H1 (cell line): ENCODE results near the gene FAM171A1. TPM values are rescaled to one million over a fixed set of nuclear protein-coding genes. Genes with fewer than 3 reads are reported as not detected.

Experiments used
- CHD2 ChIP-seq: IDR thresholded peaks from 2 replicates; pipeline ENCODE4 v1.6.1; 2012; ENCODE audit warnings: low read length, improper control_type of control experiment
- NANOG ChIP-seq: IDR thresholded peaks from 2 replicates; pipeline ENCODE4 v1.6.1; 2011; ENCODE audit warnings: low read length, low read depth, mild to moderate bottlenecking, inconsistent platforms; ENCODE audit not compliant: insufficient read depth, poor library complexity, severe bottlenecking
- RNF2 ChIP-seq: fragments of 200-900, 300-1000 bp; sonication (generic); IDR thresholded peaks from 2 replicates; pipeline ENCODE4 v1.7.1; 2016; ENCODE audit warnings: borderline replicate concordance, low read depth, mild to moderate bottlenecking, antibody characterized with exemption, low read length; ENCODE audit not compliant: poor library complexity, severe bottlenecking; ENCODE audit errors: missing control alignments
- TCF12 ChIP-seq: IDR thresholded peaks from 2 replicates; pipeline ENCODE4 v1.6.1; 2011; ENCODE audit warnings: low read depth, mild to moderate bottlenecking, low read length
- polyA plus RNA-seq, 7 experiments: library from polyadenylated mRNA; depleted of rRNA in 3 of 7; stranded (reverse) in 5 of 7; unstranded in 2 of 7; fragments of >200 nt in 5 of 7; fragments of 200-250 nt in 2 of 7; gene quantifications; 1 replicate in 5 of 7; 2 replicates in 1 of 7; 4 replicates in 1 of 7; pipeline versions ENCODE4 v1.2.1 to v1.2.3, GENCODE V29; 2011 to 2013; ENCODE audit warnings: missing spikeins in 2 of 7, mixed read lengths in 2 of 7
- total RNA-seq: library from RNA; stranded (reverse); fragmentation: NEBNext Ultra II Directional; extraction: Animal tissue kit (Norgen Biotek cat#: 25700); gene quantifications from 2 replicates; pipeline ENCODE4 v1.2.1, GENCODE V29; 2021

Gene FAM171A1
- total and polyA plus RNA-seq, 2 of the 8 experiments (the other 6 are each of a cell fraction or from before 2014, with no cell fraction given): 26.6 to 42.1 TPM

GRCh38 chr10:15305634-15306033 lies 65.5 kb downstream of the FAM171A1 start (continued):
- TF ChIP-seq RNF2: no peak
- TF ChIP-seq TCF12: no peak
- TF ChIP-seq NANOG: no peak
- no peak for TF ChIP-seq CHD2
